Measurements from ENCODE around the gene YIF1A.
"Not testable (repeated sequence)": the region's sequence is repeated elsewhere in the genome, so short reads cannot be mapped to it uniquely, and the experiment has no call there.

The YIF1A gene

DNA sequence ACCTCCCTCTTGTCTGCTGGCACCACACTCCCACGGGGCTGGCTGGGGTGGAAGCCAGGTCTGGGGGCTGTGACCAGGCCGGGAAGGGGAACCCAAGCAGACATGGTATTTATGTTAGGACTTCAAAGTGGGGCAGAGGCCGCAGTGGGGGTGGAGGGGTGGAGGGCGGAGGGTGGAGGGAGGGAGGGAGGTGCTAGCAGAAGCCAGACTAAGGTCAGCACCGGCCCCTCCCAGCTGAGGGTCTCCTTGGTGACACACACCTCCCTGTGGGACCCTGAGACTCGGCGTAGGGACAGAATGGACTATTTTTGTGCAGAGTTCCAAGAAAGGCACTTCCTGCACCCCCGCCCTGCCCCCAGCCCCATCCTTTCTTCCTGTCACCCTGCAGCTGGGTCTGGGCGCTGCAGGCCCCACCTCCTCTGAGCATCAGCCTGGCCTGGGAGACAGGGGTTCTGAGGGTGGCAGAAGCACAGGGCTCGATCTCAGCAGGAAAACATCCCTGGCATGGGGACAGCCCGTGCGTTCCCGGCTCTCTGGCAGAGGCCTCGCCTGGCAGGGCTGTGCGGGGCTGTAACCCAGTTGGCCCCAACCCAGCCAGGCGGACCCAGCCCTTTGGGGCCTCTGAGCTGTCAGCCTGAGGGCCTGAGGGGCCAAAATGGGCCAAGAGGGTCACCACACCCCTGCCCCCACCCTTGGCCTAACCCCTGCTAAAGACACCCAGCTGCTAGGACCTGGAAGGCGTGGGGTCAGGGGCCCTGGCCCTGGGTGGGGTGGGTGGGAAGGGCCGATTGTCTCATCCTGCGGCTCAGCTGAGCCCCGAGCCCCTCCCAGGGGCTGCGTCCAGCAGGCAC is 37.5 kb upstream of the YIF1A start:
- peak in 3 of 4 experiments; percentile 16 to 29 (median 28) for DNase-seq

DNA sequence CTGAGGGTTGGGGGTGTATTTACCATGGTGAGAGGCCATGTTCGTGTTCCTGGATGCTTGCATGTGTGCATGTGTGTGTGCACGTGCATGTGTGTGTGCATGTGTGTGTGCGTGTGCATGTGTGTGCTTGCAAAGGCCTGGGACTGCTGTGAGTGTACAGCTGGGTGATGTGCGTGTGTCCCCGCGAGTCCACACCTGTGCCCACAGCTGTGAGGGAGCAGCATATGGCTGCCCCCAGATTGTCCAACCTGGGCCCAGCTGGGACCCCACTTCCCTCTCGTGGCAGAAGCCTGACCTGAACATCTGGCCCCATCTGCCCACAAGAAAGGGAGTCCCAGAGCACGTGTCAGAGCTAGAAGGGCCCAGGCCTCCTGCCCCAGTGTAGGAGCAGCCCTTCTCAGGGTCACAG is 36.3 kb upstream of the YIF1A start:
- no peak for DNase-seq

DNA sequence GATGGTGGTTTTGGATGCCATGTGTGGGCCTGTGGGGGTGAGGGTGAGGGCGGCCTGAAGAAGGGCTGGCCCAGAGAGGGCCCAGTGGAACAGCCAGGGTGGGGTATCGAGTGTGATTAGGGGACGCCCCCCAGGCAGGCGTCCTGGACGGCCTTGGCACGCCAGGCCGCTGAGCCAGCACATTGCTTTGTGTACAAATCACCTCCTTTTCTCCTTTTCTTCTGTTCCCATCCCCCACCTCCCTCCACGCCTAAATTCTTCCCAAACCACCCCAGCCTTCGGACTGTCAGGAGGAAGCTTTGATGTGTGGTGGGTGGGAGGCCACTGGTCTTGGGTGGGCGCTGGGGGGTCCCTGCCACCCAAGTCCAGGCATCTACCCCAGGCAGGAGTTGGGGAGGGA is 35.7 kb upstream of the YIF1A start:
- no peak for DNase-seq

DNA sequence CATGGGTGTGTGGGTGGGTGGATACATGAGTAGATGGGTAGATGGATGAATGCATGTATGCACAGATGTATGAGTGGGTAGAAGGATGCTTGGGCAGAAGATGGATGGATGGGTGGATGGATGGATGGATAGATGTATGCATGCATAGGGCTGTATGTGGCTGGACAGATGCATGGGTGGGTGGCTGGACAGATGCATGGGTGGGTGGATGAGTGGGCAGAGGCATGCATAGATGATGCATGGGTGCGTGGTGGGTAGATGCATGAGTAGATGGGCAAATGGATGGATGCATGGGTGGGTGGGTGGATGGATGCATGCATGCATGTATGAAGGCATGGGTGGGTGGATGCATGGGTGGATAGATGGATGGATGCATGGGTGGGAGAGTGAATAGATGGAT is 34.7 kb upstream of the YIF1A start:
- no peak for DNase-seq

DNA sequence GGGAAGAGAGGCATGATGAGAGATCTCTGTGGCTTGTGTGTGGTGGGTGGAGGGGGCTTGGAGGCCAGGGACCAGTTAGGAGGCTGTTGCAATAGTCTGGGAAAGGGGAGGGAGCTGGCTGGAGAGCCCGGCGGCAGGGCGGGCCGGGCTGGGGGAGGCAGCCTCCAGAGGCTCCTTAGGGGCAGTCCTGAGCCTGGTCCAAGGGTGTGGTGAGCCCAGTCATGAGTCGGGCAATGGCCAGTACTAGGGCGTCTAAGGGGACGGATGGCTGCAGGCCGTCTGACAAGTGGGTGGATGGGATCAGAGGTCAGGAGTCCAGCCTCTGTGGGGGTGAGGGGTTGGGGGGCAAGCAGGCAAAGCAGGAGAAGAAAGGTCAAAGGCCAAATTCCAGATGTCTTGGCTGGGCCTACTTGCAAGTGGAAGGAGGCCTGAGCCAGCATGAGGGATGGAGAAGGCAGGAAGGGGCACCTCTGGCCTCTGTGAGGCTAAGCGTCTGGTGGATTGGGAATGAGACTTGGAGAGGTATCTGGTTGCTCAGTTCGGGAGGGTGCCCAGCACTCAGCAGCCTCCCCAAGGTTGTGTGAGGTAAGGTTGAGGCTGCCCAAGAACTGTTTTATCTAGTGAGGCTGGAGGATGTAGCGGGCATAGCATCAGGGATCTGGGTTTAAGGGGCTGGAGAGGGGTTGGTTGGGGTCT is 33.9 kb upstream of the YIF1A start:
- no peak for DNase-seq

DNA sequence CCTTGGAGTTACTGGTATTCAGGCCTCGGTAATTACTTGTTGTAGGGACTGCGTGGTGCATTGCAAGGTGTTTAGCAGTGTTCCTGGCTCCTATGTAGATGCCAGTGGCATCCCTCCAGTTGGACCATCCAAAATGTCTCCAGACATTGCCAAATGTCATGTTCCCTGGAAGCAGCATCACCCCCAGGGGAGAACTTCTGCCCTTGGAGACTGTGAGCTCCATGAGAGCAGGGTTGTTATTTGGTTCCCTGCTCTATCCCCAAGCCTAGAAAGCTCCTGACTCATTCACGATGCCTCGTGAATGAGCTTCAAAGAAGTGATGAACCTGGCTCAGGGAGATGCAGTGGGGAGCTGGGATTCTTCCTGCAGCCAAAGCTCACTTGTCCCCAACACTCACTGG is 32.7 kb upstream of the YIF1A start:
- DNase-seq, result no peak

DNA sequence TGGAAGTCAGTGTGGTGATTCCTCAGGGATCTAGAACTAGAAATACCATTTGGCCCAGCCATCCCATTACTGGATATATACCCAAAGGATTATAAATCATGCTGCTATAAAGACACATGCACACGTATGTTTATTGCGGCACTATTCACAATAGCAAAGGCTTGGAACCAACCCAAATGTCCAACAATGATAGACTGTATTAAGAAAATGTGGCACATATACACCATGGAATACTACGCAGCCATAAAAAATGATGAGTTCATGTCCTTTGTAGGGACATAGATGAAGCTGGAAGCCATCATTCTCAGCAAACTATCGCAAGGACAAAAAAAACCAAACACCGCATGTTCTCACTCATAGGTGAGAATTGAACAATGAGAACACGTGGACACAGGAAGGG is 31.8 kb upstream of the YIF1A start:
- not testable (repeated sequence) for DNase-seq

DNA sequence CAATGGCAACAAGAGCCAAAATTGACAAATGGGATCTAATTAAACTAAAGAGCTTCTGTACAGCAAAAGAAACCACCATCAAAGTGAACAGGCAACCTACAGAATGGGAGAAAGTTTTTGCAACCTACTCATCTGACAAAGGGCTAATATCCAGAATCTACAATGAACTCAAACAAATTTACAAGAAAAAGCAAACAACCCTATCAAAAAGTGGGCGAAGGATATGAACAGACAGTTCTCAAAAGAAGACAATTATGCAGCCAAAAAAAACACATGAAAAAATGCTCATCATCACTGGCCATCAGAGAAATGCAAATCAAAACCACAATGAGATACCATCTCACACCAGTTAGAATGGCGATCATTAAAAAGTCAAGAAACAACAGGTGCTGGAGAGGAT is 31.3 kb upstream of the YIF1A start:
- not testable (repeated sequence) for DNase-seq

DNA sequence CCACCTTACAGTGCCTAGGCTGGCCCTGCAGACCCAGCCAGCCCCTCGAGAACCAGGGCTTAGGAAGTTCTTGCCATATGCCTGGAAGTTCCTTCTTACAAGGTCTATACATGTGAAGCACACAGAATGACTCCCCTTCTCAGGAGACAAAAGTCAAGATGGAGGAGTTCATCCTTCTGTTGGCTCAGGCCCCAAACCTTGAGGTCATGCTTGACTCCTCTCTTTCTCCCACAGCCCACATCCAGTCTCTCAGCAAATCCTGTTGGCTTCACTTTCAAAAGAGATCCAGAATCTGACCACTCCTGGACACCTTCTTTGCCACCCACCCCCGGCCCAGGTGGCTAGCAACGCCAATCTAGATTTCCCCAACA is 29.6 kb upstream of the YIF1A start:
- no peak for DNase-seq

DNA sequence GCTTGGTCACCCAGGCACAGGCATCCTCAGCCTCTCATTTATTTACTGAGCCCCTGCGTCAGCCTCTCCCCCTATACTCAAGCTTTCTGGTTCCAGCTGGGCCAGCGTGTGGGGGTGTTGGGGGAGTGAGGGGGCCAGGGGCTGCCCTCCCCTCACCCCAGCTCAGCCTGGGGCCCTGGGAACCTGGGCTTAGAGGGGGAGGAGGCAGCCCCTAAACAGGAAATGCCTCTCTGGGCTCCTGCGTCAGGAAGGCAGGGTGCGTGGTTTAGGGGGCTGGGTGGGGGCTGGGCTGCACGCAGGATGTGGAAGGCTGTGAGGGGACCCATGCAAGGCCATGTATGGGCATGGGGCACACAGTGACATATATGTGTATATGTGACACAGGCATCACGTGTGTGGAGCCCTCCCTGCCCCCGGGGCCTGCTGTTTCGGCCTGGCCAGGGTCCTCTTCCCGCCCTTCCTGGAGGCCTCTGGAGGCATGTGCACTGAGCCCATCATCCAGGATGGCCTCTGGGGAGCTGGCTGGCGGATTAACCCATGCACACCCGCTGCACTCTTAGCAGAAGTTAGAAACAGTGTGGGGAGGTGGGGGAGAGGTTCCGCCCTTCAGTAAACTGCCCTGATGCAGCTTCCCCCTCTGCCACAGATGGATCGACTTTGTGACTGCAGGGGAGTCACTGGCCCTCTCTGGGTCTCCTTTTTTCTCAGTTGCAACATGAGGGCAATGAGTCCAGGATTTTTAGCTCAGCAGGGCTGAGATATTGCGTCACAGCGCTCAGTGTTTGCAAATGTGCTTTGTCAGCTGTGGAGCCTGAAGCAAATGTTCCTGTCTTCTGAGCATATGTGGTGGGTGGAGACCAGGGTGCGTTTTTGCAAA is 29.0 kb upstream of the YIF1A start:
- DNase-seq, result peak in 1 of 4 experiments; percentile 30

DNA sequence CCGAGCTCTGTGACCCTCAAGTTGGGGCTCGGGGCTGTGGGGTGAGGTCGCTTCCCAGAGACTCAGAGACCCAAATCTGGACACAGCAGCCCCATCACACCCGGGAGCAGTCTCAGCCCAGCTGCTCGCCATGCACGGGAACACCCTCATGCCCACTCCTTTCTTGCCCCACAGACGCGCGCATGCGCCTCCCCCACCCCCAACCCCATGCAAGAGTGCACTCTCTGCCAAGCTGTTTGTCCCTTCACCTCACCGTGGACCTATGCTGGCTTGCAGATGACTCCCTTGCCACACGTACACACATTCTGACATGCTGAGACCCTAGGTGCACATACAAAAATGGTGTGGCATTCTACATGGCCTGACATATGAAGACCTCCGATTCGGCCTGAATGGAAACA is 28.4 kb upstream of the YIF1A start:
- DNase-seq, result no peak

DNA sequence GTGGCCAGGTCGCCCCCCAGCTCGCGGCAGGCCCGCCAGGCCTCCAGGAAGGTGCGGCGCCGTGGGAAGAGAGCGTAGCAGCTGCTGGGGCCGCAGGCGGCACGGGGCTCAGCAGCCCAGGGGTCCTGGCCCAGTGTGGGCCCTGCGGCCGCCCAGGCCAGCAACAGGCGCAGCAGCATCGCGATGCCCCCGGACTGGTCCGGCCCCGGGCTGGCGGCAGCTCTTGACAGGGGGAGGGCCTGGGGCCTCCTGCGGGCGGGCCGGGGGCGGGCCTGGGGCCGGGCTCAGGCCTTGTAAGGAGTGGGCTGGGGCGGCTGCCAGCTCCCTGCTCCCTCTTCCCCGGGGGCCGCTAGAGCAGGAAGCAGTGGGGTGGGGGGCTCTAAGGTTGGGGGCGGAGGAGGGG is 27.9 kb upstream of the YIF1A start, which contains the start of gene CD248:
TSS of gene CD248 (minus strand) at position 196 of the 403 bp plus-strand sequence. CDS start at position 179, 17 bp downstream.
- DNase-seq, result no peak

DNA sequence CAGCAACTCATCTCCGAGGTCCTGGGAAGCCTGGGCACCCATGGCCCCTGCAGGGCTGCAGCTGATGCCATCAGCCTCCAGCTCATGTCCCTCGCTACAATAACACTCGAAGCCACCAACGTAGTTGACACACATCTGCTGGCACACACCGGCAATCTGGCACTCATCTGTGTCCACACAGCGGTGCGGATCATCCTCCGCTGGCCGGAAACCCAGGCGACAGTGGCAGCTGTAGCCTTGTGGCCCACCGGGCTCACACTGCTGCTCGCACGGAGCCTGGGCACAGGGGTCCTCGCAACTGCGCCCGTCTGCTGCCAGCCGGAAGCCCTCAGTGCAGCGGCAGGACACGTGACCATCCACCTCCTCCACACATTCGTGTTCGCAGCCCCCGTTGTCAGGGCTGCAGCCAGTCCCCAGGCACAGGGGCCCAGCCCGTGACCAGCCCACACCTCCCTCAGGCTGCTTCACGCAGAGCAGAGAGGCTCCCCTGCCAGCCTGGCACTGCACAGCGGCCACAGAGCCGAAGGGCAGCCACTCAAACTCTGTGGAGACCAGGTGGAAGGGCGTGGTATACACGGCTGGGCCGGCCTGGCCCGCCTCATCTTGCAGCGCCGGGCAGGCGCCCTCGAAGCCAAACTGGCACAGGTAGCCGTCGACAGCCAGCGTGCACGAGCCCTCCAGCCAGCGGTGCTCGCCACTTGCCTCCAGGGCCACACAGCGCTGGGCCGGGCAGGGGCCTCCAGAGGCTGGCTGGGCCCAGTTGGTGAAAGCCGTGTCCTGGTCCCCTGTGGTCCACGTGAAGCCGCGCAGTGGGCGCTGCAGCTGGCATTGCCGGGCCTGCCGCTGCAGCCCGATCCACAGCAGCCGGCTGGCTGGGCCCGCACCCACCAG is 27.2 kb upstream of the YIF1A start:
- no peak for DNase-seq

DNA sequence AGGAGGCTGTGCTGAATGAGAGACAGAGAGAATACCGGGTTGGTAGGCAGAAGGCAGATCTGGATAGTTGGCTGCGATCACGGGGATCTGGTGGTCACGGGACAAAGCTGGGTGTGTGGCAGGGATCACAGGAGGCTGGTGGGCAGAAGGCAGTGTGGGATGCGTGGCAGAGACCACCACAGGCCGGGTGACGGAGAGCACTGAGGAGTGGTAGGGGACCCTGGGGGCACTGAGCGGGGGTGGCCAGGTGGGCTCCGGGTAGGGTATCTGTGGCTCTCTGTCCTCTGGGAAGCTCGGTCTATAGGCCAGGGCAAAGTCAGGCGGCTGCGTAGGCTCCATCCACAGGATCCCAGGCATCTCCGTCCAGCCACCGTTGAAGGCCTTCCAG is 26.5 kb upstream of the YIF1A start:
- no peak for DNase-seq

DNA sequence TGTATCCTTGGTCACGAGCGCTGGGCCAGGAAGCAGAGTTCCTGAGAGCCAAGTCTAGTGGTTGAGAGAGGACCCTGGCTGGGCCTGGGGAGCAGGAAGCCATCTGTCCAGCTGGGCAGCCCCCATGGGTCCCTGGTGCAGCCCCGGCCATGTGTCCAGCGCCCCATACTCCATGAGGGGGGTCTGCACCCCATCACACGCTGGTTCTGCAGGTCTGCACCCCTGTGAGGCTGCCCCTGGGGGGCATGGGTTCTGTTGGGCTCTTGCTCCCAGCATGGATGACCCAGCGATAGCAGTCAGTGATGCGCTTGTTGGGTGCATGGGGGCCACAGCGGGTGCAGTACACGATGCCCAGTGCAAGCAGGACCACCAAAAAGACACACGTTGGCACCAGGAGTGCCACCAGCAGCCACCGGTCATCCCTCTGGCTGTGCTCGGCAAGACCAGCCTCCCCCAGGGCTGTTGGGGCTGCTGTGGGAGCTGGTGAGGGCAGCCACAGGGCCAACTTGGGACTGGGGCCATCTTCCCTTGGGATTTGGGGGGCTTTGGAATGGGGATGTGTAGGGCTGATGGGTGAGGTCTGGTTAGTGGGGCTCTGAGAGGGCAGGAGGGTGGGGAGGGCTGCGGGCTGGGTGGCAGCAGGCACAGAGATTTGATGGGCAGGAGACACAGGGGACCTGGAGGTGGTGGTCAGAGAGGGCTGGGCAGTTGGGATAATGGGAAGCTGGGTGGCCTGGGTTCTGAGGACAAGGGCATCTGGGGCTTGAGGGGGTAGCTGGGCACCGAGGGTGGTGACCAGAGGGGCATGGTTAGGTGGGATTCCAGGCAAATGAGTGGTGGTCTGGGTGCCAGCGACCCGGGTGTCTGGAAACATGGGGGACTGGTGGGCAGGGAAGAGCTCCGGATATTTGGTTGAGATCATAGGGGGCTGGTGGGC is 25.9 kb upstream of the YIF1A start:
- no peak for DNase-seq

DNA sequence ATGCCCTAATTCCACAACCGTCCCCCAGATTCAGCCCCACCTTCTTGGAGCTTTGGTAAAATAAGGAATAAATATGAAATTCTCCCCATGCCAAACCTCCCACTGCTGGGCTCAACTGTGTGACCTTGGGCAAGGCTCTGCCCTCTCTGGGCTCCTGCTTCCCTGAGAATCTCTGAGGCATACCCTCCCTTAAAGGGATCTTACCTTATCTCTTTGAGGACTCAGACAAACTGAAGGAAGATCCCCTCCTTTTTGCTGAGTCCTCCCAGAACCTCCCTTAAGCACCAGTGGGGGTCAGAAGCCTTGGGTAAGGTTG is 25.2 kb upstream of the YIF1A start:
- DNase-seq, result no peak

DNA sequence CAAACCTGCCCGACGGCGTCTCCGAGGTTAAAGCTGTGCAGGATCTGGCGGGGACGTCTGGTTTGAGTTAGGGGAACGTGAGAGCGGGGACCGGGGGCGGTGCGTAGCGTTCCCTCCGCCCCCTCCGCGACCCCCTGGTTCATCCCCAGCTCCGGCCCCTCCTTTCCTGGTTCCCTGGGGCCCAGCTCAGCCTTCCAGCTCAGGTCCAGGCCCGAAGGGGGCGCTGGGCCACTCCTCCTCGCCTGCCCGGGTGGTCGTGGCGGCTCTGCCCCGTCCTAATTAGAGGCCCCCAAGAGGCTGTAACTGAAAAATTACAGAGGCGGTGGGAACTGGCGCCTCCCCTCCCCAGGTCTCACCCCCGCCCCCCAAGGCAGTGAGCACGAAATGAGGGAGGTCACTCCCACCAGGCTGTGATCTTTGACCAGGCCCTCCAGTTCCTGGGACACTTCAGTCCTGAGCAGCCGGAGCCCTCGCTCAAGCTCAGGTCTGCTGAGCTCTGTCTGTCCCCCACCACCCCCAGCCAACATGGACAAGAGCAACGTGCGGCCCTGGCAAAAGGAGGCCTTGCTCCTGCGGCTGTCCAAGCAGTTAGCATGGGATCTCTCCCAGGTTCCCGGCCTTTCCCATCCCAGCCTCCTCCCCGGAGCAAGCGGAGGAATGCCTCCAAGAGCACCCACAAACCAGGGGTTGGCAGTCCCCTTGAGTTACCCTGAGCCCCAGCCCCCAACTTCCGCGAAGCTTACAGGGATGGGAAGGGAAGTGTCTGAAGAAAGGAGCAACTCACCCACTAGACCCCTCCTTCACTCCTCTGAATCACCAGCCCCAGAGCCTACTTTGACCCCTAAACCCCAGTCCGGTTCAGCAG is 24.6 kb upstream of the YIF1A start:
- DNase-seq, result no peak

DNA sequence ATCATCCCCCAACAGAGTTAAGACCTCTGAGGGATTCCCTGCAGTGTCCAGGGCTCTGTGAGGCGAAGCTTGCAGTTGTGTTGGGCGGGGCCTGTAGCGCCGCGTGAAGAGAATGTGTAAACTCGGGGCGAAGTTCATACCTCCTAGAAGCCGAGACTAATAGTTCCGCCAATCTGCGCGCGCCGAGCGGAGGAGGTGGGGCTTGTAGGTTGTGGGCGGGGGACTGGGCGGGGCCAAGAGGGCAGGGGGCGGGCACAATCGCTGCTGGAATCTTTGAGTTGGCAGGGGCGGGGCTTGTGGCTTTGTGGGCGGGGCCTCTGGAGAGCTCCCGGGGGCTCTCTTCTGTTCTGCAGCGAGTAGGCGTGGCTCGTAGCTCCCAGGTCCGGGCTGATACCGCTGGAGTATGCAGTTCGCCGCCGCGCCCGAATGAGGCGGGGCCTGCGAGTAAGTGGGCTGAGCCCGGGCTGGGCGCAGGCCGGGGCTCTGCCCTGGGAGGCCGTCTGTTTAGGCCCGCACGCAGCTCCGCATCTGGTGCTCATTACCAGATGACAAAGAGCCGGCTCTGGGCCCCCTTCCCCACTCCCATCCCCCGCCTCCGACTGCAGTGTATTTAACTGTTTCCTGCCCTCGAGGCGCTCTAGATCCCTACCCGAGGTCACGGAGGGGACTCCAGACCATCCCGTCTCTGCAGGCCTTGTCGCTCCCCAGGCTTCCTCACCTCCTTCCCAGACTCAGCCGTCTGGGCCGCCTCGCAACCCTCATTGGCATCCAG is 23.8 kb upstream of the YIF1A start:
- DNase-seq, result peak; percentile 95 to 99 (median 98)

DNA sequence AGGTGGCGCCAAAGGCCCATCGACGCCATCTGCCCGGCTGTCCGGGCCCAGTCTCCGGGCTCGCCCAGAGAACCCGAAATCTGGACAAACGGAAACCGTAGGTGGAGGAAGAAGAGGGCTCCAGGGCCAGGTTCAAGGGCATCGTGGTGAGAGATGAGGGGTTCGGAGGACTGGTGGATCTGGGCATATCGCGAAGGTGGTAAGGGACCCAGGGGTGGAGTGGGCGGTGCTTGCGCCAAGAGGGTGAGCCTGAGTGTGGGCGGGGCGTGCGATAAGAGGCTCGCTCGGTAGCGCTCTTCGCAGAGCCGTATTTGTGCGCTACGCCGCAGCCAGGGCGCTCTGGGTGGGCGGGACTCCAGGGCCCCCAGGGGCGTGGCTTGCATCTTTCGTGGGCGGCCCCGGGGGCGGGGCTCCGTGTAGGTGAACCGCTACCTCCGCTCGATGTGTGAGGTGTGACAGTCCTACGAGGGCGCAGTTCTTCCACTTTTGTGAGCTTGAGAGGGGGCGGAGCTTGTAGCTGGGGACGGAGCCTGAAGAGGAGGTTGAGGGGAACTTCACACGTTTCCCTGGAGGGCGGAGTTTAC is 23.1 kb upstream of the YIF1A start:
- peak; percentile 81 to 97 (median 92) for DNase-seq

Measured in activated CD4-positive, CD25-positive, alpha-beta regulatory T cell (primary cell).